Right ventricle myocardium superior (tissue), 1 donor: ENCODE data around the gene ATOX1. TPM values are rescaled to one million over a fixed set of nuclear protein-coding genes. Genes with fewer than 3 reads are reported as not detected.
"Not testable (repeated sequence)": the region's sequence is repeated elsewhere in the genome, so short reads cannot be mapped to it uniquely, and the experiment has no call there.

Experiments
- ATAC-seq: fragments of 200-7000 bp; cut with Tn5 transposase; one replicate; pipeline ENCODE4 v1.9.1; 2020; ENCODE audit warnings: mild to moderate bottlenecking; ENCODE audit not compliant: poor library complexity
- DNase-seq: peaks from one replicate; pipeline ENCODE4 v3.0.0-alpha.2; 2020
- intact Hi-C: fragments of 100-400 bp; cut with DNase I; formaldehyde crosslinking; loops from one replicate; pipeline ENCODE4 v1.11.2; 2022
- total RNA-seq: library from RNA; stranded (reverse); fragmentation: NEBNext Ultra II Directional; extraction: Animal tissue kit (Norgen Biotek cat#: 25700); gene quantifications from one replicate; pipeline ENCODE4 v1.2.1, GENCODE V29; 2021
- donor health status: DM: no; HTN: yes; CAD: no; lungs with severe emphysema.

ATOX1 gene
- total RNA-seq, 1 donor from 2014 or later: 61.7 TPM

DNA sequence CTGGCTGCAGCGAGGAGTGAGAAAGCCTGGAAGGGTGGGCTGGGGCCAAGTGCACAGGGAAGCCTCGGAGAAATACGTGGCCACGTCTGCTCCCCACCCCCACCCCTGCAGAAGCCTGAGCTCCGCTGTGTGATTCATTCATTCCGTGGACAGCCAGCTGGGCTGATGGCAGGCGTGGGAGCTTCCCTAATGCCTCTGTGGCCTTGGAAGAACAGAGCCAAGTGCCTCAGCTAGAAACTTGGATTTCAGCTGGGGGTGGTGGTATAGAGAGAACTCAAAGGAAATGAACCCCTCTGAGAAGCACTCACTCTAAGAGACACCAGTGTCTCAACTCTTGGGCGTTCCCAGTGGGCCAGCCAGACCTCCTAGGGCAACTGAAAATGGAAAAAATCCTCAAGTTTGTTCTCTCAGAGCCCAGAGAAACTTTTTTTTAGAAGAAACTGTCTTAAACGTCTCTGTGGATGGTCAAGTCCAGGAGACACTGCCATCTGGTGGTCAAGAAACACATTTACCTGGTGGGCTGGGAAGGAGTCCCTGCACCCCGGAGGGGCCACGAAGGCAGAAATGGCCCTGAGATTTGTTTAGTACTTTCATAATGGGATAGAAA lies 18.0 kb downstream of the ATOX1 start:
- peak; percentile 73 for DNase-seq
- intact Hi-C loops: loop anchor here (2.0 kb wide), 1 partner anchor 82 kb away; no protein-coding TSS in a partner anchor
- ATAC-seq: peak; percentile 80

DNA sequence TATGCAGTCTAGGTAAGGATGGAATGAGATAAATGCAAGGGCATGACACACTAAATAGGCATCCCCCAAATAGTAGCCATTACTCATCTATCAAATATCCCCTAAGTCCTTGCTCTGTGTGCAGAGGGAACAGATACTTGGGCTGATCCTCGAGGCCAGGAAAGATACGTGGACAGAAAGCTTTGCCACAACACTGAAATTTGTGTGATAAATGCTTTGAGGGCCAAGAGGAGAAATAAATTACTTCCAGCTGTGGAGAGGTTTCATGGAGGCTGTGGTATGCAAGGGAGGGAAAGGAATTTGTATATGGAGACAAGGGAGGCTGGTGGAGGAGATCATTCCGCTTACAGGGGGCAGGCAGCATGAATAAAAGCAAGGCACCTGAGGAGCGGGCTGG lies 18.5 kb downstream of the ATOX1 start:
- no peak for DNase-seq
- intact Hi-C loops: loop anchor here (2.0 kb wide), 1 partner anchor 81 kb away; no protein-coding TSS in a partner anchor
- ATAC-seq: peak; percentile 5

DNA sequence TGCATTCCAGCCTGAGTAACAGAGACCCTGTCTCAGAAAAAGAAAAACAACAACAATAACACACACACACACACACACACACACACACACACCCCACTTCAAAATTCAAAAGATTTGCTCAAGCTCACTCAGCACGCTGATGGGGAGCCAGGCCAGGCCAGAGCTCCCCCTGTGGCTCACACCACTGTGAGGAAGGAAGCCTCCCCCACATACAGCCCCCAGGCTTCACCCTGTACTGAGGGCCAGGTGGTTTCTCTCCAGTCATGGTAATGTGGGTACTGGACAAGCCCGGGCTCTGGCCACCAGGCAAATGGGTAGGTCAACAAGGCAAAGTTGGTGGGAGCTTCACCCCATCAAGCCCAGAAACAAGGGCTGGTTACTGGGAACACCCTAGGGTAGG lies 19.0 kb downstream of the ATOX1 start:
- intact Hi-C loops: no loop called here
- no peak for DNase-seq
- ATAC-seq: no peak

DNA sequence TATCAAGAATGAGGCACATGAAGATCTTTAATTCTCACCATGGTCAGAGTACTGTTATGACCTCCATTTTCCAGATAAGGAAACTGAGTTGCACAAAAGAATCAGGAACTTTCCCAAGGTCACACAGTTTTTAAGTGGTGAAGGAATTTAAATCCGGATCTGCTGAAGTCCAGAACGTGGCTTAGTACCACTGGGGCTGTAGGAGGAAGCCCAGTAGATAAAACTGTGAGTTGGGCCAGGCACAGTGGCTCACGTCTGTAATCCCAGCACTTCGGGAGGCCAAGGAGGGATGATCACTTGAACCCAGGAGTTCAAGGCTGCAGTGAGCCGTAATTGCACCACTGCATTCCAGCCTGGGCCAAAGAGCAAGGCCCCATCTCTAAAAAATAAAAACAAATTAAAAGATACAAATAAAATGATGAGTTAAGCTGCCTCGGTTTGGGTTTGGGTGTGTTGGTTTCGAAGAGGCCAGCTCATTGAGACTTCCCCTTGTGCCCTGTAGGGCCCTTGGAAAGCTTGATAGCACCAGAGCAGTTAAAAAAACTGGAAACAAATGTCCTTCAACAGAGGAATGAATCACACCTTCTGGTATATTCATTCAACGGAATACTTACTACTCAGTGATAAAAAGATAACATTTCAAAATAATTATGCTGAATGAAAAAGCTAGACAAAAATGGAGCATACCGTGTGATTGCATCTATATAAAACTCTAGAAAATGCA lies 20.1 kb downstream of the ATOX1 start:
- no peak for ATAC-seq
- intact Hi-C loops: no loop called here
- no peak for DNase-seq

DNA sequence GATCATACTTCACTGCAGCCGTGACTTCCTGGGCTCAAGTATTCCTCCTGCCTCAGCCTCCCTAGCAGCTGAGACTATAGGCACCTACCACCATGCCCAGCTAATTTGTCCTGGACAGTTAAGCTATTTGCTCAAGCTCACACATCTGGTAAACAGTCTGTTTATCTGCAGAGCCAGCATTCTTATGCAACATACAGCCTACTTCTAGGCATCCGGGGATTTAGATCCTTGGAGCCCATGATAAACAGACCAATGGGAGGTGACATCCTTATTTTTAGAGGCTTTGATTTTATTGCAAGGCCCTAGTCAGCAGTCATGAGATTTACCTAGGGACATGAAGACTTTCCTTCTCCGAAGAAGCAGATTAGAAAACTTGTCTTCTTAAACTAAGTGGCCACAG lies 21.0 kb downstream of the ATOX1 start:
- DNase-seq (no peak), ATAC-seq (no peak)
- intact Hi-C loops: no loop called here

DNA sequence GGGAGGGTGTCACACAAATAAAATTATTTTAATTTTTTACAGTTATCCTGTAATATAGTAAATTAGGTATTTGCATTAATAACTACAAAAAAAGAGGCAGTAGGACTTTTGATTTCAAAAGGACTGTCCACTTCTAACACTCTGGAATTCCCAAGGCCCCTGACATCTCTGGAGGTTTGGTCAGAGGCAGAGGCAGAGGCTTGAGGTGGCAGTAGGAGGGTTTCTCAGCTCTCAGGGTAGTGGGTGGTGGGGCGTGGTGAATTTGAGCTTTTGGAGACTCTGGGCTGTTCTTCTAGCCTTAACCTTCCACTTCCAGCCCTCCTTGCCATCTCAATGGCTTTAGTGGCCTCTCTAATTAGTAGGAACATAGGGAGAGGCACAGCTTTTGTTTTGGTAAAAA lies 22.8 kb downstream of the ATOX1 start:
- no peak for ATAC-seq
- intact Hi-C loops: no loop called here
- DNase-seq: no peak

DNA sequence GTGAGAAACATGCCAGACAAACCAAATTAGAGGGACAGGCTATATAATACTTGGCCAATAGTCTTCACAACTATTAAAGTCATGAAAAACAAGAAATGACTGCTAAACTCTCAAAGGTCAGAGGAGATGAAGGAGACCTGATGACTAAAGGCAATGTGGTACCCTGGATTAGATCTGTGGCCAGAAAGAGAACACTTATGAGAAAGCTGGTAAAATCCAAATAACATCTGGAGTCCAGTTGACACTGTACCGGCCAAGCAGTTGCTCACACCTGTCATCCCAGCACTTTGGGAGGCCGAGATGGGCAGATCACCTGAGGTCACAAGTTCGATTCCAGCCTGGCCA lies 24.4 kb downstream of the ATOX1 start:
- no peak for ATAC-seq

DNA sequence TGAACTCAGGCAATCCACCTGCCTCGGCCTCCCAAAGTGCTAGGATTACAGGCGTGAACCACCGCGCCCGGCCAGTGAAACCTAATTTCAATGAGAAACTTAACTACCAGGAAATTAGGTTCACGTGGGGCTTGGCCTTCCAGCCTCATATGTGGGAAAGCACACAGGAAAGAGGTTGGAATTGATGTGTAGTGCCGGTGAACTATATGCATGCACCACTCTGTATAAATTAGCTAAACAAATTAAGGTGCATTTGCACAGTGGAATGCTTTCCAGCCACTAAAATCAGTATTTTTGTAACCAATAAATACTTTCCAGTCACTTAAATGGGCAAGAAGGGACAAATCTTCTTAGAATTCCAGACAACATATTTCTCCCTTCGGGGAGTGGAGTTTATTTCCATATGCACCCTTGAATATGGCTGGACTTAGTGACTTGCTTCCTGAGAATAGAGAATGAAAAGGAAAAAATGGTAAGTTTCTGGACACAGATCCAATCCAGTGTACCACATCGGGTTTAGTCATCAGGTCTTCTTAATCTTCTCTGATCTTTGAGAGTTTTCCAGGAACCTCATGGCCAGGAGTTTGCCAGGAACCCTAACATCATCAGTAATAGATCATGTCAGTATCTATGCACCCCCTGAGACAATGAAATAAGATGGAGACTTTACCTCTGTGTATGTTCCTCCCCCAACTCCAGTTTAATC lies 24.9 kb downstream of the ATOX1 start:
- intact Hi-C loops: no loop called here
- no peak for DNase-seq
- ATAC-seq: no peak

More for the DNA sequence above, 24.4 kb downstream of the ATOX1 start:
- no peak for DNase-seq
- intact Hi-C loops: no loop called here

DNA sequence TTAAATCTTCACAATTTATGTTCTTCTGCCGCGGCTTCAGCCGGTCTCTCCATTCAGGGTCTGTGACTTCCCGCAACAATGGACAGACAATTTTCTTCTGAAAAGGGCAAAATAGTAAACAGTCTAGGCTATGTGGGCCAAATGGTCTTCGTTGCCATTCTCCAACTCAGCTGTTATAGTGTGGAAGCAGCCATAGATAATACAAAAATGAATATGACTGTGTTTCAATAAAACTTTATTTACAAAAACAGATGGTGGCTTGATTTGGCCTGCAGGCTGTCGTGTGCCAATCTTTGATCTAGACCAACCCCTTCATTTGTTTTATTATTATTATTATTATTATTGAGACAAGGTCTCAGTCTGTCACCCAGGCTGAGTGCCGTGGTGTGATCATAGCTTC lies 28.1 kb downstream of the ATOX1 start:
- DNase-seq: no peak
- no peak for ATAC-seq
- intact Hi-C loops: no loop called here

DNA sequence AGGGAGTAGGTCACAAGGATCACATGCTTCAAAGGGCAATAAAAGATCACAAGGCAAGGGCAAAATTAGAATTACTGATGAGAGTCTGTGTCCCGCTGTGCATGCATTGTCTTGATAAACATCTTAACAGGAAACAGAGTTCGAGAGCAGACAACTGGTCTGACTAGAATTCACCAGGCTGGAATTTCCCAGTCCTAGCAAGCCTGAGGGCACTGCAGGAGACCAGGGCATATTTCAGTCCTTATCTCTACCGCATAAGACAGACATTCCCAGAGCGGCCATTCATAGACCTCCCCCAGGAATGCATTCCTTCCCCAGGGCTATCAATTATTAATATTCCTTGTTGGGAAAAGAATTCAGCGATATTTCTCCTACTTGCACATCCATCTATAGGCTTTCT lies 28.8 kb downstream of the ATOX1 start:
- DNase-seq, intact Hi-C loops, ATAC-seq: not testable (repeated sequence)

DNA sequence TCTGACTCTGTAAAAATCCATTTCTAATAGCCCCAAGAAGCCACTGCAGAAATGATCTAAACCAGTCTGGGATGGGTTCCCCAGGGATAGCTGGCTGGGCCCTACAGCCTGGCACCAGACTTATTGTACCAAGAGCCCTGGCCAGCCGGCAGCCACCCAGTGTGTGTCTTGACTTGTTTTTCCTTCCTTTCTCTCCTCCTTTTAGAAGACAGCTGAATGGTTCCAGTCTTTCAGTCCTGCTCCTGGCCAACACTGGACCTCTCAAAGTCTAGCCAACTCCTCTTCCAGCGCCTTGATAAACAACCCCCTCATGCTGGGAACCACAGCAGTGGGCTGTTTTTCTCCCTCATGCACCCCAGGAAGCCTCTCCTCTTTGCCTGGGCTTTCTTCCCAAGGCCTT lies 34.1 kb downstream of the ATOX1 start:
- no peak for ATAC-seq
- no peak for DNase-seq
- intact Hi-C loops: no loop called here

DNA sequence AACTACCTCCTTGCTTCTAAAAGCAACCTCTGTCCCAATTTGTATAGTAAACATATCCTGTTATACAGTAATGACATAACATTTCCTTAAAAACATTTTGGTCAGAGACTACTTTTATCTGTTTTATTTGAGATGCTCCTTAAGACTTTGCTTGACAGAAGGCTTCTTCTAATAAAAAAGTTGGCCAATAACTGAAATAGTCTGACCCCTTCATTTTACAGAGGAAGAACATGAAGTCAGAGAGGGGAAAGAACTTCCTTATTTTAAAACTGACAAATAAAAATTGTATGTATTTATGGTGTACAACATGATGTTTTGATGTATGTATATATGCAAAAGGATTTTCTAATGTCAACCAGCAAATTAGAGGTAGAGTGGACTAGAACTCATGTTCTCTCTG lies 35.9 kb downstream of the ATOX1 start:
- intact Hi-C loops: no loop called here
- DNase-seq: no peak
- no peak for ATAC-seq

DNA sequence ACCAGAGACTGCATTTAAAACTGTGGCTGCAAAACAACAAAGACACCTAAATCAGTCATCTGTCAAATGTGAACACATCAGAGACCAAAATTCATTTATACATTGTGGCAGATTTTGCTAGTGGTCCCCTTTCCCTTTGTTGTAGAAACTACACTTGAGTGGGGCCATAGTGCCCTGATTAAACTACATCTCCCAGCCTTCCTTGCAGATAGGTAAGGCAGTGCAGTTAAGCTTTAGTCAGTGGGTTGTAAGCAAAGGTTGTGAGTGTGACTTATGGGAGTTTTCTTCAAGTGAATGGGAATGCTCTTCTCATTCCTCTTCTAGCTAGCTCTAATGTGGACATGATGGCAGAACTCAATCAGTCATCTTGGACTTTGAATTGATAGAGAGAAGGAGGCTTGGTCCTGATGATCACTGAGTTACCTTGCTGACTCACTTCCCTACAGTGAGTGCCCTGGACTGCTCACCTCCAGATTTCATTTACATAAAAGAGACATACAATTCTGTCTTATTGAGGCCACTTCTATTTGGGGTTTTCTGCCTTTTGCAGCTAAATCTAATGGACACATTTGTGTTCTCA lies 36.5 kb downstream of the ATOX1 start:
- intact Hi-C loops: no loop called here
- no peak for DNase-seq
- ATAC-seq: no peak

DNA sequence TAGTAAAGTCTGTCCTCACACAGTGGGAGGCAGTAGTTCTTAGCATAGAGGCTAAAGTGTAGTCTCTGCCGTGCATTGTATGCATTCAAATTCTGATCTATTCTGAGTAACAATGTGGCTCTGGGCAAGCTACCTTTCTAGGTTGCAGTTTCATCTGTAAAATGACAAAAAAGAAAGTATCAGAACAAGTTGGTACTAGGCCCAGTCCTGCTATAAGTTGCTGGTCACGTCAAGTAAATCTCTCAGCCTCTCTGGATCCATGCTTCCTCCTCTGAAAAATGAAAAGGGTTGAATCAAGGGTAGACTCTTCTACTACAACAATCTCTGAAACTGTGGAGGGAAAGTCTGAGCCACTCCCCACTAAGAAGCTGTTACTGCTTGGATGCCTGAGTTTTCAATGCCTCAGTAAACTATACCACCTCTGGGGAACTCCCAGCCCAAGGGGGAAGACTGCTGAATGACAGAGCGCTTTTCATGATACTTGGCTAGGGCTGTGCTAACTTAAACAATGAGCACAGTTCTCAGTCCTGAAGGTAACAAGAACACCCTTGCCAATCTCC lies 37.3 kb downstream of the ATOX1 start:
- no peak for DNase-seq
- no peak for ATAC-seq
- intact Hi-C loops: no loop called here

DNA sequence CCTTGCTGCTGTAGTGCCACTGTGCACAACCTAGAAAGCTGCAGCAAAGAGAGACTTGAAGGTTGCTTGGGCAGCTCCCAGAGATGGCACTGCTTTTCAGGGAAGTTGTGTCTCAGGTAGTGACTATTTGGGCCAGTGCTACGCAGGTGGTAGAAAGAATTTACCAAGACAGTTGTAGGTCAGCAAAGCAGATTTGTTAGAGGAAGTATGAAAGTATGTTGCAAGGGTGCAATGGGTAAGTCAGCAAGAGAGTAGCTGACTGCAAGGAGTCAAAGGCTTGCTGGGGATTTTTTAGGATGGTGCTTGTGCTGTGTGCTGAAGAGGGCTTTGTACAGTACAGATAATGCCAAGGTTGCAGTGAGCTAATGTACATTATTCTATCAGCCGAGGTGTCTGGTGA lies 38.2 kb downstream of the ATOX1 start:
- ATAC-seq: no peak
- intact Hi-C loops: no loop called here
- no peak for DNase-seq

DNA sequence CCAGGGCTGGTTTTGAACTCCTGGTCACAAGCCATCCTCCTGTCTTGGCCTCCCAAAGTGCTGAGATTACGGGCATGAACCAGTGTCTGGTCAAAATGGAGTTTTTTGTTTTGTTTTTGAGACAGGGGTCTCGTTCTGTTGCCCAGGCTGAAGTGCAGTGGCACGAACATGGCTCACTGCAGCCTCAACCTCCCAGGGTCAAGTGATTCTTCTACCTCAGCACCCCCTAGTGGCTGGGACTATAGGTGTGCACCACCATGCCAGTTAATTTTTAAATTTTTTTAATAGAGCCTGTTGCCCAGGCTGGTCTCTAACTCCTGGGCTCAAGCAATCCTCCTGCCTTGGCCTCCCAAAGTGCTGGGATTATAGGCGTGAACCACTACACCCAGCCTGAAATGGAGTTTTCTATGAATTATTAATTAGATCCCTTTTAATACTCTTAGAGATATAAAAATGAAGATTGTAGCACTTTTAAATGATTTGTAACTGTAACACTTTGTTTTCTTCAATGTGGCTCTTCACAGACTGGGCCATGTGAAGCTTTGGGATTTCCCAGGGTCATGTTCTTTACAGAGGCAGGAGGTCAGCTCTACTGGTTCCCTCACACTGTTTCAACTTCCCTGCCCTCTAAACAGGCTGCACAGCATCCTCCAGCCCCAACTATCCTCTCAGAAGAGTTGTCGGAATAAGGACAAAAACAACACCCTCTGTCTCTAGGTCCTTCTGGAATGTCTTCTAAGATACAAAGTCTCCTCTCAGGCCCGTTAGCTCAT lies 39.0 kb downstream of the ATOX1 start:
- DNase-seq (peak; percentile 52), ATAC-seq (peak; percentile 81)
- intact Hi-C loops: no loop called here

DNA sequence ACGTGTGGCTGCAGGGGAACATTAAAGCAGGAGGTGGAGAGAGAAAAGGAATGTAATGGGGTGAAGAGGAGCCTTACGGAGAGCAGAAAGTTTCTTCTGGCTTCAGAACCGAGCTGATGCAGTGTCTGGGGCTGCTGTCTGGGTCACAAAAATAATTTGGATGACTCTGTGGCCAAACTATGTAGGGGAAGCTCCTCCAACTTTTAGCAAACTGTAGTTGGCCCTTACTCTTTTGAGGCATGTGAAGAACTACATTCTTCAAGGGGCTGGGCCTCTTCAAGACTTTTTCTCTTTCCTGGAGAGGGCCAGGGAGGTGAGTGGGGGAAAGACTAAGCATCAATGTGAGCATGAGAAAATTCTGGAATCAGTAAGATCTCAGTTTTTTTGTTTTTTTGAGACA lies 39.8 kb downstream of the ATOX1 start:
- ATAC-seq (peak; percentile 36), DNase-seq (no peak)
- intact Hi-C loops: no loop called here

DNA sequence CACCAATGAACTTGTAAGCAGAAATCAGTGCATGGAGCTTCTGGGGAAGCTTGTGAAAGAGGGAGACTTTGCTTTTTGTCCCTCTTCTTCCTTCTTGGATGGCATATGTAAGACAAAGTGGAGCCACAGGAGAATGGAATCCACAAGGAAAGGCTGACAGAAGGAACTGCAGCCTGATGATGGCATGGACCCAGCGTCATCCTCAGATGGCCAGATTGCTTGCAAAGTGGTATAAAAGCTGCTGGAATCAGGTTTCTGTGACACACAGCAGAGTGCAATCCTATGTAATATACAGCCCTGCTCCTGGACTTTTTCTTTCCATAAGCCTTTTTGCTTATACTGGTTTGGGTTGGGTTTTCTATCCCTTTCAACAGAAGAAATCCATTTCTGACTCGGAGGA lies 40.3 kb downstream of the ATOX1 start:
- ATAC-seq: no peak
- DNase-seq: no peak
- intact Hi-C loops: no loop called here

DNA sequence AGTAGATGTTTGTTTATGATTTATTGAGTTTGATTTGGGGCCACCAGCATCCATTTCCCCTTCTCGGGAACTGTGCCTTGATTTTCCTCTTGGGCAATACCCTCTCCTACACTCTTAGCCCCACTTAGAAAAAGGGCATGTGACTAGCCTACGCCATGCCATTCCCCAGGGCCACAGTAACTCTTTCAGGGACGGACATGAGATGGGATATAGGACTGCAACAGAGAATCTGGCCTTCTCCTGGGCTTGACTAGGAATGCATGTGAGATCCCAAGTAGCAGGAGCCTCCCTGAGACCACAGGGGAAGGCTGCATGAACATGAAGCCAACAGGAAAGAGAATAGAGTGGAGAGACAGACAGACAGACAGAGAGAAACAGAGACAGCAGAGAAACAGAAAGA lies 41.0 kb downstream of the ATOX1 start:
- ATAC-seq (no peak), DNase-seq (no peak)
- intact Hi-C loops: no loop called here
